HCT116 (cell line): ENCODE results near the gene PSKH1. TPM values are rescaled to one million over a fixed set of nuclear protein-coding genes. Genes with fewer than 3 reads are reported as not detected.

Source experiments
- ATAC-seq: fragments of 200-7000 bp; cut with Tn5 transposase; 2 replicates; pipeline ENCODE4 v1.9.1; 2020; ENCODE audit warnings: mild to moderate bottlenecking, moderate library complexity
- BruUV-seq: library from RNA; stranded (reverse); fragments of 400-500 nt; replicated peaks from 2 replicates; lab custom pipeline; 2021; lab: Mats Ljungman, UMichigan
- CTCF ChIA-PET: fragments of 300-600 bp; sonication (Branson Sonifier 250); formaldehyde crosslinking; loops from one replicate; lab custom pipeline; 2021; ENCODE audit warnings: antibody characterized with exemption; lab: Charles Lee
- POLR2A ChIA-PET: fragments of 300-600, 350-600 bp; sonication (Branson Sonifier 250); formaldehyde crosslinking; loops from one replicate; lab custom pipeline; 2021; ENCODE audit warnings: antibody characterized with exemption; lab: Charles Lee
- RAD21 ChIA-PET, 2 experiments: fragments of 300-600 bp; sonication (Branson Sonifier 250); formaldehyde crosslinking; loops; one replicate each; lab custom pipeline; 2023; ENCODE audit warnings: low total read pairs in 2 of 2; ENCODE audit not compliant: uncharacterized antibody in 2 of 2, unreplicated experiment in 2 of 2, low non-redundant PET in 1 of 2; lab: Charles Lee
- DNase-seq: peaks from one replicate; pipeline ENCODE4 v3.0.0-alpha.2; 2010; ENCODE audit warnings: low read depth, low spot score
- H2AFZ ChIP-seq: fragments of 200-600 bp; shearing (Covaris generic), sonication (generic); 2 replicates; pipeline ENCODE4 v1.6.1; 2017; ENCODE audit warnings: low read depth, mixed run types, mixed read lengths, antibody characterized with exemption, low read length; ENCODE audit not compliant: poor library complexity, severe bottlenecking
- H3K27ac ChIP-seq: 2 replicates; pipeline ENCODE4 v1.5.1; 2012; ENCODE audit warnings: low read depth, low read length
- H3K27me3 ChIP-seq: fragments of 200-600 bp; sonication (generic); 2 replicates; pipeline ENCODE4 v1.6.1; 2016; ENCODE audit warnings: mixed run types, low read length, mixed read lengths; ENCODE audit not compliant: insufficient read depth
- H3K36me3 ChIP-seq, 2 experiments: fragments of 200-500 bp in 1 of 2; fragments of 200-600 bp in 1 of 2; sonication (Bioruptor generic) in 1 of 2; sonication (generic) in 1 of 2; 2 replicates each; pipeline versions ENCODE4 v1.5.1 to v1.6.1; 2014 to 2016; ENCODE audit warnings: low read length in 2 of 2, inconsistent platforms in 1 of 2, mixed read lengths in 1 of 2, mixed run types in 1 of 2; ENCODE audit not compliant: insufficient read depth in 2 of 2, control insufficient read depth in 1 of 2
- H3K4me1 ChIP-seq, 2 experiments: fragments of 200-600 bp in 1 of 2; sonication (generic) in 1 of 2; 2 replicates each; pipeline versions ENCODE4 v1.5.1 to v1.6.1; 2012 to 2017; ENCODE audit warnings: low read length in 2 of 2, inconsistent platforms in 1 of 2, mild to moderate bottlenecking in 1 of 2, mixed read lengths in 1 of 2, mixed run types in 1 of 2, moderate library complexity in 1 of 2; ENCODE audit not compliant: insufficient read depth in 2 of 2, control insufficient read depth in 1 of 2
- H3K4me2 ChIP-seq: fragments of 200-600 bp; sonication (generic); 2 replicates; pipeline ENCODE4 v1.6.1; 2017; ENCODE audit warnings: mixed run types, low read length, mixed read lengths
- H3K4me3 ChIP-seq, 2 experiments: fragments of 200-600 bp in 1 of 2; sonication (generic) in 1 of 2; replicated peaks in 1 of 2; 2 replicates each; pipeline ENCODE4 v1.5.1; 2011 to 2016; ENCODE audit warnings: low read length in 2 of 2, control low read depth in 1 of 2, low read depth in 1 of 2, mild to moderate bottlenecking in 1 of 2, mixed read lengths in 1 of 2, mixed run types in 1 of 2
- H3K79me2 ChIP-seq: fragments of 200-600 bp; sonication (generic); 2 replicates; pipeline ENCODE4 v1.6.1; 2017; ENCODE audit warnings: mild to moderate bottlenecking, mixed run types, low read length, moderate library complexity, mixed read lengths; ENCODE audit not compliant: insufficient read depth
- H3K9ac ChIP-seq: fragments of 200-600 bp; sonication (generic); 2 replicates; pipeline ENCODE4 v1.6.1; 2016; ENCODE audit warnings: low read length, mixed read lengths
- H3K9me2 ChIP-seq: fragments of 200-600 bp; sonication (generic), shearing (Covaris generic); 2 replicates; pipeline ENCODE4 v1.6.1; 2017; ENCODE audit warnings: mixed run types, mild to moderate bottlenecking, moderate library complexity; ENCODE audit not compliant: insufficient read depth
- H3K9me3 ChIP-seq, 2 experiments: fragments of 200-500 bp in 1 of 2; fragments of 200-600 bp in 1 of 2; sonication (Bioruptor generic) in 1 of 2; sonication (generic) in 1 of 2; 2 replicates each; pipeline ENCODE4 v1.6.1; 2014 to 2017; ENCODE audit warnings: low read length in 2 of 2, mixed read lengths in 2 of 2, inconsistent platforms in 1 of 2, low read depth in 1 of 2, mild to moderate bottlenecking in 1 of 2, mixed run types in 1 of 2, moderate library complexity in 1 of 2; ENCODE audit not compliant: control insufficient read depth in 1 of 2, insufficient read depth in 1 of 2
- H4K20me1 ChIP-seq: fragments of 200-600 bp; sonication (generic), shearing (Covaris generic); 2 replicates; pipeline ENCODE4 v1.6.1; 2017; ENCODE audit warnings: mixed run types, mild to moderate bottlenecking, moderate library complexity; ENCODE audit not compliant: insufficient read depth
- CEBPB ChIP-seq: IDR thresholded peaks from 2 replicates; pipeline ENCODE4 v1.6.1; 2012; ENCODE audit warnings: low read depth
- CTCF ChIP-seq, 3 experiments: fragments of 200-600 bp in 1 of 3; sonication (generic) in 1 of 3; IDR thresholded peaks in 2 of 3; conservative IDR thresholded peaks in 1 of 3; 2 replicates each; pipeline ENCODE4 v1.5.1; 2012 to 2017; ENCODE audit warnings: low read depth in 2 of 3, low read length in 2 of 3, antibody characterized with exemption in 1 of 3, borderline replicate concordance in 1 of 3, control low read depth in 1 of 3, mild to moderate bottlenecking in 1 of 3, mixed read lengths in 1 of 3, mixed run types in 1 of 3, moderate library complexity in 1 of 3; ENCODE audit not compliant: insufficient read depth in 1 of 3
- ELF1 ChIP-seq: IDR thresholded peaks from 2 replicates; pipeline ENCODE4 v1.6.1; 2012; ENCODE audit warnings: low read depth, borderline replicate concordance
- EZH2phosphoT487 ChIP-seq: fragments of 200-600 bp; IDR thresholded peaks from 2 replicates; pipeline ENCODE4 v1.6.1; 2018; ENCODE audit warnings: antibody characterized with exemption, borderline replicate concordance
- JUND ChIP-seq: IDR thresholded peaks from 2 replicates; pipeline ENCODE4 v1.6.1; 2012
- POLR2AphosphoS5 ChIP-seq: IDR thresholded peaks from 2 replicates; pipeline ENCODE4 v1.6.1; 2011; ENCODE audit warnings: mild to moderate bottlenecking, low read depth, low read length, moderate library complexity
- RAD21 ChIP-seq: IDR thresholded peaks from 2 replicates; pipeline ENCODE4 v1.6.1; 2012; ENCODE audit warnings: low read depth, mild to moderate bottlenecking
- SIN3A ChIP-seq: IDR thresholded peaks from 2 replicates; pipeline ENCODE4 v1.6.1; 2012; ENCODE audit warnings: low read depth
- ZFX ChIP-seq: fragments of 450-650 bp; IDR thresholded peaks from 2 replicates; pipeline ENCODE4 v1.6.1; 2017
- ZNF274 ChIP-seq: fragments of 200-500 bp; sonication (Bioruptor generic); IDR thresholded peaks from 2 replicates; pipeline ENCODE4 v1.6.1; 2014; ENCODE audit warnings: mild to moderate bottlenecking, low read depth, low read length, inconsistent platforms
- intact Hi-C: fragments of 100-400 bp; cut with micrococcal nuclease; formaldehyde crosslinking; loops from 2 replicates; pipeline ENCODE4 v1.10.0; 2022
- total RNA-seq: library from RNA; stranded (reverse); gene quantifications from one replicate; pipeline ENCODE4 v1.2.1, GENCODE V29; 2021; ENCODE audit not compliant: unreplicated experiment

Gene PSKH1
- total RNA-seq, 1 experiment from 2014 or later = 16.2 TPM

- no peak for TF ChIP-seq ELF1
- TF ChIP-seq RAD21 = no peak
- no peak for TF ChIP-seq ZFX
- TF ChIP-seq ZNF274 = no peak
- no peak for TF ChIP-seq SIN3A
- TF ChIP-seq CEBPB = no peak
- TF ChIP-seq JUND = no peak
- TF ChIP-seq POLR2AphosphoS5 = no peak
- no peak for TF ChIP-seq CTCF (IDR thresholded peaks at IDR 0.05 in 2 of 3, conservative IDR thresholded peaks at IDR 0.05 in 1 of 3; ENCODE audit: borderline replicate concordance in 1 of 3, insufficient read depth in 1 of 3, low read depth in 2 of 3, low read length in 2 of 3)
- no peak for TF ChIP-seq EZH2phosphoT487
These were observed 39.4 kb upstream of the PSKH1 start for GRCh38 chr16:67853670-67854069.

More at GRCh38 chr16:67853670-67854069, 39.4 kb upstream of the PSKH1 start:
- ATAC-seq (no peak), DNase-seq (no peak)
- BruUV-seq = no TSS peak
- Histone ChIP-seq H3K9ac (no peak overlapping the region), H3K36me3 (peaks cover 4 to 10% of the 10 kb centered on the region in 2 experiments; a peak in 2 of 4 replicates), H3K9me3 (no peaks in the 10 kb centered on the region), H3K79me2 (peaks cover 98% of the 10 kb centered on the region), H4K20me1 (peaks cover 8% of the 10 kb centered on the region; the same call in 1 of the 2 replicates), H3K4me3 (no peak overlapping the region), H3K27ac (no peak overlapping the region), H2AFZ (no peak overlapping the region), H3K9me2 (no peaks in the 10 kb centered on the region), H3K27me3 (no peaks in the 10 kb centered on the region), H3K4me2 (no peak overlapping the region), H3K4me1 (peaks cover 9 to 25% of the 10 kb centered on the region in 2 experiments; a peak in 3 of 4 replicates)
- intact Hi-C loops = no loop called here
- ChIA-PET POLR2A (no interaction called here), RAD21 (no interaction called here), CTCF (no interaction called here)
